ENCODE results near the gene CFAP65.

The CFAP65 gene

DNA sequence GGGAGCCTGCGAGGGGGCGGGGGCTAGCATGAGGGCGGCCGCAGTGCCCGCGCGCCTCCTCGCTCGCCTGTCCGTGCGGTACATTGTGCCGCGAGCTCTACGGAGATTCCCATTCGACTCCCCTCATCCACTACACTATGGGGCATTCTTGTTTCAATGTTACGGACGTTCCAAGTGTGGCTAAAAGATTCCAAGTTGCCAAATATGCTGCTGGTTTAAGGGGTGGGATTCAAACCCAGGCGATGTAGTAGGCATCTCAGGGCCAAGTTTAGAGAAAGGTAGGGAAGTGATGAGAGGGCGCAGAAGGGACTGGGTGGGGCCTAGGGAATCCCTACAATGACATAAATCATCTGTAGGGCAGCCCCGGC is 38.1 kb downstream of the CFAP65 start:
- Histone ChIP-seq H3K4me1 (ENCODE audit: insufficient read depth, low read length) (peaks cover 12% of the 10 kb centered on the region), H3K4me3 (ENCODE audit: low read length) (no peak overlapping the region), H3K36me3 (ENCODE audit: insufficient read depth, low read length) (no peaks in the 10 kb centered on the region), H2AFZ (ENCODE audit: low read depth, low read length) (no peak overlapping the region), H3K9me3 (ENCODE audit: low read length) (no peaks in the 10 kb centered on the region), H3K27me3 (ENCODE audit: insufficient read depth, low read length) (peaks cover 79% of the 10 kb centered on the region)

DNA sequence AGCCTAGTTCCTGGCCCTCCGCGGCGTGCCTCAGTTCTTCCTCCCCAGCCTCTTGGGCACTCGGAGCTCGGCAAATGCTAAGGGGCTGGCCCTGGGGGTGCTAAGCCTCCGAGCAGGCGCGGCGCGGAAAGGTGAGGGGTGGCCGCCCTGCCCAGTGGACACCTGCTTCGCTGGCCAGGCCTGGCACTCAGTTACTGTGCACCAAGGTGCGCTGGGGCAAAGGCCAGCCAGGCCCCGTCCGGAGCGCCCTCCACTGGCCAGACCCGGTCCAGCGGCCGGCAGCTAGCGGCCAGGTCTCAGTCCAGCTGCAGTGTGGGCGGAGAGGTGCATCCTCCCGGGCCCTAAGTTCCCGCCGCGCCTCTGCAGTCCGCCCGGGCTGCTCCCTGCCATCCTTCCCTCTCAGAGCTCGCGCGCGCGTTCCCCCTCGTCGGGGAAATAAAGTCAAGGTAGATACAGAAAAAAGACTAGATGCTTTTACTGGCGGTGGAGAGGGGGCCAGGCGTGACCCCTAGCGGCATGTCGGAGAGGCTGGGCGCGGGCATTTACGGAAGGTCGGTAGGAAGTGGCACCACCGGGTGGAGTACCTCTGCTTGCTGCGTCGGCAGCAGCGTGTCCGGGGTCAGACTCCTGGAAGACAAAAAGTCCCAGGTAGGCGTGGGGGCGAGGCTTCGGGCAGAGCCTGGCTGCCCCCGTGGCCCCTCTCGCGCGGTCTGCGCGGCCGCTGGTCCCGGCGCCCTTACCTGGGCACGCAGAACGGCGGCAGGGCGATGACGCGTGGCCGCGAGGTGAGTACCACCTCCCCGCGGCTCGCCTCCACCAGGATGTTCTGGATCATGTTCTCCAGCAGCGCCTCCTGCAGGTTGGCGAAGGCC is 38.7 kb downstream of the CFAP65 start:
- H3K4me1 ChIP-seq (ENCODE audit: insufficient read depth, low read length), result peaks cover 12% of the 10 kb centered on the region
- H3K36me3 ChIP-seq (ENCODE audit: insufficient read depth, low read length), result no peaks in the 10 kb centered on the region
- no peak overlapping the region for H2AFZ ChIP-seq (ENCODE audit: low read depth, low read length)
- peaks cover 84% of the 10 kb centered on the region for H3K27me3 ChIP-seq (ENCODE audit: insufficient read depth, low read length)
- no peaks in the 10 kb centered on the region for H3K9me3 ChIP-seq (ENCODE audit: low read length)
- no peak overlapping the region for H3K4me3 ChIP-seq (ENCODE audit: low read length)

DNA sequence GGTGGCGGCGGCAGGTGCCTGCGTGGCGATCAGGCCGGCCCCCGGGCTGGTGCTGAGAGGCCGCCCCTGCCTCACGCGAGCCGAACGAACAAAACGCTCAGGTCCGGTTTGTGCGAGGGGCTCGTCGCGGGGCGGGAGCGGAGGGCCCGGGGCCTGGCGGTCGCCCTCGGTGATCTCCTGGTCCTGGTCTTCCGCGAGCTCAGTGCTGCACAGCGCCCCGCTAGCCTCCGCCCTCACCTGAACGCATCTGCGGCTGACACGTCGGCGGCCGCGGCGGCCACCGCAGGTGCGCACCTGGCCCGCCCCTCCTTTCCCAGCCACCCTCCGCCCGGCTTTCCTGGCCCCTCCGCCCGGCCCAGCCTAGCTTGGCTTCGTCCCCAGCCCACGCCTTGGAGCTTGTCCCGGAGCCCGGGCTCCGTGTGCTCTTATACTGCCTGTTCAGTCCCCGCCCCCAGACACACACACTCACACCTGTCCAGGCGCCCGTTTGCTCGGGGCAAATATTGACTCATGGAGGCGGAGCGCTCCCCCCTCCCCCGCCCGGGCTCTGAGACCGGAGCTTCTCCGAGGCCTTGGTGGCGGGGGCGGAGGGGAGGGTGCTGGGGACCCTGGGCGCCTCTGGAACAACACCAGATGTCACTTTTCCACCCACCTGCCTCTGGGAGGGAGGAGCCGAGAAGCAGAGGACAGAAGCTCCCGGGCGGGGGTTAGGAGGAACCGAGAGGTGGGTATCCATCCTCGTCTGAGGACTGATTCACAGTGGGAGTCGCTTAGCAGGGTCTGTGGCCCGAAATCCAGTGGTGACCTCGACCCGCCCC is 39.5 kb downstream of the CFAP65 start:
- peaks cover 12% of the 10 kb centered on the region for H3K4me1 ChIP-seq (ENCODE audit: insufficient read depth, low read length)
- H3K4me3 ChIP-seq (ENCODE audit: low read length), result no peak overlapping the region
- H2AFZ ChIP-seq (ENCODE audit: low read depth, low read length), result no peak overlapping the region
- no peaks in the 10 kb centered on the region for H3K36me3 ChIP-seq (ENCODE audit: insufficient read depth, low read length)
- no peaks in the 10 kb centered on the region for H3K9me3 ChIP-seq (ENCODE audit: low read length)
- H3K27me3 ChIP-seq (ENCODE audit: insufficient read depth, low read length), result peaks cover 89% of the 10 kb centered on the region

DNA sequence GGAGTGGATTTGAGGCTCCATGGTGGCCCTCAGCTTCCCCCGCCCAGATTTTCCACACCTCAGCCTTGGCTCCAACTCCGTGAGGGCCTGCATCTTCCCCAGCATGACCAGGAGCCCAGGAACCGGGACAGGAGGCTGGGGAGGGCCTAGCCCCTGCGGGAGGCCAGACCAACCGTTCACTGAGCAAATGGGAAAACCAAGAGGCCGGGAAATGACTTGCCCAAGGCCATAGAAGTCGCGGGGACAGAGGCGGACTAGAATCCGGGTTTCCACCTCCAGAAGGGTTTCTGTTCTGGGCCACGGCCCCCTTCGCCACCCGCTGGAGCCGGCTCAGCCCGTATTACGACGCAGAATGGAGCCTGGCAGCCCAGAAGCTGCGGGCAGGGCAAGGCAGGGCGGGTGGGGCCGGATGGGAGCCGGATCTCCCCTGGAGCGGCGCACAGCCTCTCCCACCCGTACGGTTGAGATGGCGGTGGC is 40.2 kb downstream of the CFAP65 start:
- Histone ChIP-seq H3K4me3 (ENCODE audit: low read length) (no peak overlapping the region), H3K4me1 (ENCODE audit: insufficient read depth, low read length) (peaks cover 12% of the 10 kb centered on the region), H3K27me3 (ENCODE audit: insufficient read depth, low read length) (peaks cover 90% of the 10 kb centered on the region)

DNA sequence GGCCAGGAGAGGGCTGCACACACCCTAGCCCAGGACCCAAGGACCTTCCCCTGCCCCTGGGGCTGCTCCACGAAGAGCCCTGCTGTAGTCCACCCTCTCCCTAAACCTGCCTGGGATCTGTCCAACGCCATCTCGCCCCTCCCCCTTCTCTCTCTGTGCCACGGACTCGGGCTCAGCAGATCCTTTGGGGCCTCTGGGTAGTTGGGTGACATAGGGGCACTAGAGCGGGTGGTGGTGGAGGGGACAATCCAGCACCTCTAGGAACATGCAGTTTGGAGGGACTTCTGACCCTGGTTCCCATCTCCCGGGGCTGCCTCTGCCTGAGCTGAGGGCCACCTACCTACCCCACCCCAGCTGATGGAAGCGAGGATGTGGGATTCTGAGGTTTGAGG is 40.8 kb downstream of the CFAP65 start:
- H3K27me3 ChIP-seq (ENCODE audit: insufficient read depth, low read length), result peaks cover 87% of the 10 kb centered on the region
- no peak overlapping the region for H3K4me3 ChIP-seq (ENCODE audit: low read length)

More for the DNA sequence above, 40.2 kb downstream of the CFAP65 start:
- no peaks in the 10 kb centered on the region for H3K36me3 ChIP-seq (ENCODE audit: insufficient read depth, low read length)
- no peaks in the 10 kb centered on the region for H3K9me3 ChIP-seq (ENCODE audit: low read length)
- H2AFZ ChIP-seq (ENCODE audit: low read depth, low read length), result no peak overlapping the region

DNA sequence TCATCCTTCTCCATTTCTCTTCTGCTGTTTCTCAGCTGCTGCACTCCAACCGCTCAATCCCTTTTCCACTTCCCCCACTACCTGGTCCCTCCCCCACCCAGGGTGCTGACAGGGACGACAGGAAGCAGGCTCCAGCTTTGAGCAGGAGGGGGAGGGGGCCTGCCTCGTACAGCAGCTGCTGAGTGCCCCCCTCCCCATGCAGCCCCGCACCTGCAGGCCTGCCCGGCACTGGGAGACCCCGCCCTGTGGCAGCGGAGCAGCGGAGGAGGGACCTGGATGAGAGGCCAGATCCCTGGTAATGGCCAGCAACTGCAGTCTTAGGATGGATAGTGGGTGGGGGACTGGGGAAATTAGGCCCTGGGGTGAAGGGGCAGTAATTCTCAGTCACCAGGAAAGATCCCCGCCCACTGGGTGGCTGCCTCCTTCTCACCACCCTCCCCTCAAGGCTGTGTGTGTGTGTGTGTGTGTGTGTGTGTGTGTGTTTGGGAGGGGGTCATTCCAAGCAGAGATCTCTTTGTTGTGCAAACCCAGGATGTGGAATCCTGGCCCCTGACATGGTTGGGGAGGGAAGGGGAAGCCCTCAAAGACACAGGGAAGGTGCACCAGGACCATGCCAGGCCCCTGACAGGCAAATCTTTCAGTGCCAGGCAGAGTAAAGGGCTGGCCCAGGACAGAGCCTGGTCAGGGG is 41.3 kb downstream of the CFAP65 start:
- no peaks in the 10 kb centered on the region for H3K36me3 ChIP-seq (ENCODE audit: insufficient read depth, low read length)
- peaks cover 87% of the 10 kb centered on the region for H3K27me3 ChIP-seq (ENCODE audit: insufficient read depth, low read length)
- H3K4me1 ChIP-seq (ENCODE audit: insufficient read depth, low read length), result peaks cover 12% of the 10 kb centered on the region
- H2AFZ ChIP-seq (ENCODE audit: low read depth, low read length), result no peak overlapping the region
- no peaks in the 10 kb centered on the region for H3K9me3 ChIP-seq (ENCODE audit: low read length)
- H3K4me3 ChIP-seq (ENCODE audit: low read length), result no peak overlapping the region

More for the DNA sequence above, 40.8 kb downstream of the CFAP65 start:
- H3K36me3 ChIP-seq (ENCODE audit: insufficient read depth, low read length), result no peaks in the 10 kb centered on the region
- no peak overlapping the region for H2AFZ ChIP-seq (ENCODE audit: low read depth, low read length)
- H3K9me3 ChIP-seq (ENCODE audit: low read length), result no peaks in the 10 kb centered on the region
- peaks cover 12% of the 10 kb centered on the region for H3K4me1 ChIP-seq (ENCODE audit: insufficient read depth, low read length)

DNA sequence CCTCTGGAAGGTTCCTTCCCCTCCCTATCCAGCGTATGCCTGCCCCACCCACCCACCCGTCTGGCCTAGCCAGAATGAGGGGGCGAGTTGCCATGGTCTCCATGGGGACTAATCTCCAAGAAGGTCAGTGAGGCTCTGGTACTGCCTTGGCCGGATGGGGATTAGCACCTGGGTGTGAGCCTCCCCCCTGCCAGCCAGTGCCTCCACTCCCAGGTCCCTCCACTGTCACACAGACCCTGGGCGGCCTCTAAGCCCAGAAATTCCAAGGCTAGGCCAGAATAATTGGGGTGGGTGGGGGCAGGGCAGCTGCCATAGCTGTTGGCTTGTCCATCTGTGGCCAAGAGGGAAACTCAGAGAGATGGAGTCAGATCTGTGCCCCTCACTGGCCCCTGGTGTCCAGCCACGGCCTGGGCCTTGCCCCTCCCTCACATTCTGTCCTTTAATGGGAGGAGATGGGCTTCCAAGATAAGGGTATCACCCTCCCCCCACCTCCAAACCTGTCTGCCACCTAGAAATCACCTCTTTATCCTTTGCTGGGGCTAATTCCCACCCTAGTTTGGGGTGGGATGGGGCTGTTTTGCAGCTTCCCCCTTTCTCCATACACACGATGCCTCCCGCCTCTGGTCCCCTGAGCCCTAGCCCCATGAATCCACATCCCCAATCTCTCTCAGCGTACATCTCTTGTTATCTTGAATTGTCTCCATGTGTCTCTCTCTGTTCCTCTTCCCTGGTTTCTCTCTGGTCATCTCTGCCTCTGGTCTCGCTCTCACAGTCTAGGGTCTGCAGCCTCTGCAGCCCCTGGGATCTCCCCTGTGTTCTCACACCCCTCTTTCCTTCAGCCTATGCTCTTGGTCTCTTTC is 42.1 kb downstream of the CFAP65 start:
- H3K36me3 ChIP-seq (ENCODE audit: insufficient read depth, low read length), result no peaks in the 10 kb centered on the region
- H3K4me1 ChIP-seq (ENCODE audit: insufficient read depth, low read length), result peaks cover 13% of the 10 kb centered on the region
- no peak overlapping the region for H2AFZ ChIP-seq (ENCODE audit: low read depth, low read length)
- no peak overlapping the region for H3K4me3 ChIP-seq (ENCODE audit: low read length)
- no peaks in the 10 kb centered on the region for H3K9me3 ChIP-seq (ENCODE audit: low read length)
- peaks cover 89% of the 10 kb centered on the region for H3K27me3 ChIP-seq (ENCODE audit: insufficient read depth, low read length)

DNA sequence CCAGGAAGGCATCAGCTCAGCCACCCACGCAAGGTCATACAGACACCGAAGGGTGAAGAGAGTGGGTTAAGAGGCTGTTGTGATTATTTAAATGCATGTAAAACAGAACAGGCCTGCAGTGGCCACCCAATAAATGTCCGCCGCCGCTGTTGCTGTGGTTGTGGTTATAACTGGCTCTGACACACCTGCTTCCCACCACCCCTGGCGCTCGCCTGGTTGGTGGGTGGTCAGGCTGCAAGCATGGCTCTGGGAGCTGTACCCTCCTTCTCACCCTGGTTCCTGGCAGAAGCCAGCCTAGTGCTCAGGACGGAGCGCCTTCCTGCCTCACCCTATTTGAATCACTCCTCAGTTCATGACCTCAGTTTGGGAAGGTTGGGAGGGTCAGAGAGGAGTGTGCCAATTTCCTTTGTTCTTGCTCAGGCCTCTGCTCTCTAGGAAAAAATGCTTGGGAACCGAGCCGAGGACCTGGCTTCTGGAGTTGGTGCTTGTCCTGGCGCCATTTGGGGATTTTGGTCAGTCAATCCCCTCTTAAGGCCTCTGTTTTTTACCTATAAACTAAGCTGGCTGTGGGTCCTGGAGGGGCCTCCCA is 42.8 kb downstream of the CFAP65 start:
- peaks cover 20% of the 10 kb centered on the region for H3K4me1 ChIP-seq (ENCODE audit: insufficient read depth, low read length)
- no peaks in the 10 kb centered on the region for H3K9me3 ChIP-seq (ENCODE audit: low read length)
- peaks cover 89% of the 10 kb centered on the region for H3K27me3 ChIP-seq (ENCODE audit: insufficient read depth, low read length)
- no peak overlapping the region for H2AFZ ChIP-seq (ENCODE audit: low read depth, low read length)
- no peak overlapping the region for H3K4me3 ChIP-seq (ENCODE audit: low read length)
- H3K36me3 ChIP-seq (ENCODE audit: insufficient read depth, low read length), result no peaks in the 10 kb centered on the region

DNA sequence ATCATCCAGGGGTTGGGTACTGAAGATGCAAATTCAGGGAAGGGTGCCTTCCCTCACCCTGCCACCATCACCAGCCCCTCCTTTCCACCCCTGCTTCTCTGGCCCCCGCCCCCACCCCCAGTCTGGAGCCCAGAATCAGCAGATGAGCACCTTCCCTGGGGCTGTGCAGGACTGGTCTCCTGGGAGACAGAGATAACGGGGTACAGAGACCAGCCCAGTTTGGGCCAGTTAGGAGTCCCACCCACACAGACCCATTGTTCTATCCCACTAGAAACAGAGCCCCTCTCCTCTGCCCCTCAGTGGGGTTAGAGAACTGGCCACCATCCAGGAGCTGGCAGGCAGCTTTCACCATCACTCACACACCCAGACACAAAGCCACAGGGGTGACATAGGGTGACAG is 43.6 kb downstream of the CFAP65 start:
- Histone ChIP-seq H3K27me3 (ENCODE audit: insufficient read depth, low read length) (peaks cover 89% of the 10 kb centered on the region), H3K4me1 (ENCODE audit: insufficient read depth, low read length) (peaks cover 24% of the 10 kb centered on the region), H3K36me3 (ENCODE audit: insufficient read depth, low read length) (no peaks in the 10 kb centered on the region), H2AFZ (ENCODE audit: low read depth, low read length) (no peak overlapping the region), H3K4me3 (ENCODE audit: low read length) (no peak overlapping the region), H3K9me3 (ENCODE audit: low read length) (no peaks in the 10 kb centered on the region)

DNA sequence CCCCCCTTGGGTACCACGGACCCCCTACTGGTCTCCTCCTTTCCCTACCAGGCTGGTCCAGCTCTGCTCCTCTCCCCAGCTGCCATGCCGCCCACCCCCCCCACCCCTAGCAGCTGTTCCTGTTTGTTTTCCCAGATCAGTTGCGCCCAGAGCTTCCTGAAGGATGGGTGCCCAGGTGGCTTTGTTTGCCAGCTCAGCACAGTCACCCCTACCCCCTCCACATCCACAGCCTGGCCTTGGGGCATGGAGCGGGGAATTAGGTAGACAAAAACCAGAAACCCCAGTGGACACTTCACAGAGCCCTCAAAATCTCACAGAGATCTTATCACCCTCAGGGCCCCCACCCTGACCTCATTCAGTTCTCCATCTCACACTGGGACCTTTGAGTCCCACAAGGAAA is 44.4 kb downstream of the CFAP65 start:
- no peak overlapping the region for H2AFZ ChIP-seq (ENCODE audit: low read depth, low read length)
- no peaks in the 10 kb centered on the region for H3K36me3 ChIP-seq (ENCODE audit: insufficient read depth, low read length)
- no peaks in the 10 kb centered on the region for H3K9me3 ChIP-seq (ENCODE audit: low read length)
- H3K4me1 ChIP-seq (ENCODE audit: insufficient read depth, low read length), result peaks cover 17% of the 10 kb centered on the region
- H3K4me3 ChIP-seq (ENCODE audit: low read length), result no peak overlapping the region
- peaks cover 89% of the 10 kb centered on the region for H3K27me3 ChIP-seq (ENCODE audit: insufficient read depth, low read length)

DNA sequence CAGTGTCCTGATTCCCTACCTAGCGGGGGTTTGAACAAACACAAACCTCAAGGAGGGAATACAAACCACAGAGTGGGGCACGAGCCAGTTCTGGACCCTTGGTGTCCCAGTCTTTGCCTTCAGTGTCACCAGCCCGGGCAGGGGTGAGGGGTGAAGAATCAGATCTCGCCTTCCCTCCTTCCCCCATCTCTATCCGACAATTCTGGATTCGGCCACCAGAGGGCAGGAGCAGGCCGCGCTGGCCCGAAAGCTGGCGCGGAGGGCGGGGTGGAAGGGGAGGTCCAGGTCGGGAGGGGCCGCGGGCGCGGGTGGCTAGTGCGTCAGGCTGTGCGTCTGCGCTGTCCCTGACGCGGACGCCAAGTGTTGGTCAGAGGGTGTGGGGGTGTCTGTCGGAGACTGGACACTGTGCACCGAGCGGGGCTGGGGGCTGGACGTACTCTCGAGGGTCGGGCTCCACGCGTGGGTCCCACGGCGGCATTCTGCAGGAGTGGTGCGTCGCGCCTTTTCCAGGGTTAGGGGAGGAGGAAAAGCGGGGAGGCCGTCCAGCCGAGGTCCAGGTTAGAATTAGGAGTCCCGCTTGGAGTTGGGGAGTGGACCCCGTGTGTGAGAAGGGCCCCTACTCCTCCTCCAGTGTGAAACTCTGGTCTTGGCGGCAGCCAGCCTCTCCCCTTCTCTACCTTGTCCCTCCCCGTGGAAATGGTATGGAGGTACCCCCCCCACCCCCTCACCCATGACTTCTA is 45.2 kb downstream of the CFAP65 start:
- H3K27me3 ChIP-seq (ENCODE audit: insufficient read depth, low read length), result peaks cover 89% of the 10 kb centered on the region

More for the DNA sequence above, 45.2 kb downstream of the CFAP65 start:
- peak overlapping the region; percentile 15 for H3K4me3 ChIP-seq (ENCODE audit: low read length)
- H3K9me3 ChIP-seq (ENCODE audit: low read length), result no peaks in the 10 kb centered on the region
- no peaks in the 10 kb centered on the region for H3K36me3 ChIP-seq (ENCODE audit: insufficient read depth, low read length)
- H2AFZ ChIP-seq (ENCODE audit: low read depth, low read length), result peak overlapping the region; percentile 17
- H3K4me1 ChIP-seq (ENCODE audit: insufficient read depth, low read length), result peaks cover 14% of the 10 kb centered on the region
